ENCODE data around the gene SH3GL1. TPM values are rescaled to one million over a fixed set of nuclear protein-coding genes. Genes with fewer than 3 reads are reported as not detected.

The SH3GL1 gene
- polyA plus RNA-seq, 3 donors, result 14.0 to 33.9 (median 15.0) TPM

GRCh38 chr19:4380254-4380727, 20.1 kb downstream of the SH3GL1 start:
- Histone ChIP-seq H3K27me3 (ENCODE audit: control insufficient read depth in 2 of 2, insufficient read depth in 2 of 2, low read length in 2 of 2) (no peaks in the 10 kb centered on the region), H3K36me3 (replicated peaks in 1 of 2; ENCODE audit: control insufficient read depth in 1 of 2, insufficient read depth in 2 of 2, low read length in 2 of 2) (peaks cover 4 to 19% of the 10 kb centered on the region in 2 donors), H3K27ac (ENCODE audit: low read depth in 1 of 2, low read length in 2 of 2) (peak overlapping the region in 1 of 2 donors; percentile 36), H3K9ac (ENCODE audit: insufficient read depth, low read length, poor library complexity, severe bottlenecking) (peak overlapping the region; percentile 15), H3K4me2 (replicated peaks; ENCODE audit: extremely low read depth, low read length, poor library complexity, severe bottlenecking) (peak overlapping the region; percentile 68), H4K20me1 (ENCODE audit: insufficient read depth, low read length) (peaks cover 100% of the 10 kb centered on the region), H3K79me2 (ENCODE audit: insufficient read depth, low read length) (peaks cover 95% of the 10 kb centered on the region), H3K9me3 (replicated peaks in 1 of 2; ENCODE audit: control insufficient read depth in 1 of 2, insufficient read depth in 1 of 2, low read length in 2 of 2) (no peaks in the 10 kb centered on the region), H3K4me1 (ENCODE audit: control insufficient read depth in 1 of 2, insufficient read depth in 2 of 2, low read length in 2 of 2) (peaks cover 35 to 36% of the 10 kb centered on the region in 2 donors), H3K4me3 (replicated peaks in 1 of 3; ENCODE audit: low read depth in 2 of 3, low read length in 3 of 3) (peak overlapping the region in 1 of 3 experiments; percentile 46), H2AFZ (ENCODE audit: insufficient read depth, low read depth, low read length, poor library complexity, severe bottlenecking) (no peak overlapping the region)
- 2% methylated on average over 12 of the region's 17 CpGs for WGBS (ENCODE audit: insufficient coverage)
- Mint-ChIP-seq H3K4me3 (peak overlapping the region; percentile 58 to 92), H3K27me3 (ENCODE audit: low read depth in 3 of 3) (peaks cover 1 to 4% (median 1%) of the 10 kb centered on the region in 3 donors), H3K4me1 (peaks cover 46% of the 10 kb centered on the region), H3K27ac (peak overlapping the region in 6 of 7 donors; percentile 4 to 84 (median 35)), H3K9me3 (no peaks in the 10 kb centered on the region), H3K36me3 (peaks cover 18 to 54% of the 10 kb centered on the region in 2 donors)
- intact Hi-C loops (cut with micrococcal nuclease), result no loop called here
- TF ChIP-seq CTCF (IDR thresholded peaks at IDR 0.05), result no peak
- DNase-seq, result peak in 1 of 3 donors; percentile 33

- Mint-ChIP-seq H3K36me3 (peaks cover 18 to 49% of the 10 kb centered on the region in 2 donors), H3K27ac (peak overlapping the region in 5 of 7 donors; percentile 8 to 55 (median 40)), H3K9me3 (no peaks in the 10 kb centered on the region), H3K4me1 (peaks cover 52% of the 10 kb centered on the region), H3K27me3 (ENCODE audit: low read depth in 3 of 3) (peaks cover 1 to 4% (median 1%) of the 10 kb centered on the region in 3 donors), H3K4me3 (peak overlapping the region; percentile 58 to 92)
- Histone ChIP-seq H3K36me3 (replicated peaks in 1 of 2; ENCODE audit: control insufficient read depth in 1 of 2, insufficient read depth in 2 of 2, low read length in 2 of 2) (peaks cover 4 to 13% of the 10 kb centered on the region in 2 donors), H3K9ac (ENCODE audit: insufficient read depth, low read length, poor library complexity, severe bottlenecking) (no peak overlapping the region), H3K27me3 (ENCODE audit: control insufficient read depth in 2 of 2, insufficient read depth in 2 of 2, low read length in 2 of 2) (no peaks in the 10 kb centered on the region), H3K4me2 (replicated peaks; ENCODE audit: extremely low read depth, low read length, poor library complexity, severe bottlenecking) (peak overlapping the region; percentile 68), H2AFZ (ENCODE audit: insufficient read depth, low read depth, low read length, poor library complexity, severe bottlenecking) (no peak overlapping the region), H3K79me2 (ENCODE audit: insufficient read depth, low read length) (peaks cover 95% of the 10 kb centered on the region), H3K27ac (ENCODE audit: low read depth in 1 of 2, low read length in 2 of 2) (no peak overlapping the region), H3K4me3 (replicated peaks in 1 of 3; ENCODE audit: low read depth in 2 of 3, low read length in 3 of 3) (peak overlapping the region in 1 of 3 experiments; percentile 46), H3K4me1 (ENCODE audit: control insufficient read depth in 1 of 2, insufficient read depth in 2 of 2, low read length in 2 of 2) (peaks cover 42 to 43% of the 10 kb centered on the region in 2 donors), H3K9me3 (replicated peaks in 1 of 2; ENCODE audit: control insufficient read depth in 1 of 2, insufficient read depth in 1 of 2, low read length in 2 of 2) (no peaks in the 10 kb centered on the region), H4K20me1 (ENCODE audit: insufficient read depth, low read length) (peaks cover 100% of the 10 kb centered on the region)
- 76% methylated on average over 15 of the region's 20 CpGs for WGBS (ENCODE audit: insufficient coverage)
- intact Hi-C loops (cut with micrococcal nuclease), result no loop called here
- TF ChIP-seq CTCF (IDR thresholded peaks at IDR 0.05), result no peak
- no peak for DNase-seq
These were observed 20.7 kb downstream of the SH3GL1 start for GRCh38 chr19:4379383-4380253.
